Measurements from ENCODE around the gene PSKH1.

PSKH1 gene

DNA sequence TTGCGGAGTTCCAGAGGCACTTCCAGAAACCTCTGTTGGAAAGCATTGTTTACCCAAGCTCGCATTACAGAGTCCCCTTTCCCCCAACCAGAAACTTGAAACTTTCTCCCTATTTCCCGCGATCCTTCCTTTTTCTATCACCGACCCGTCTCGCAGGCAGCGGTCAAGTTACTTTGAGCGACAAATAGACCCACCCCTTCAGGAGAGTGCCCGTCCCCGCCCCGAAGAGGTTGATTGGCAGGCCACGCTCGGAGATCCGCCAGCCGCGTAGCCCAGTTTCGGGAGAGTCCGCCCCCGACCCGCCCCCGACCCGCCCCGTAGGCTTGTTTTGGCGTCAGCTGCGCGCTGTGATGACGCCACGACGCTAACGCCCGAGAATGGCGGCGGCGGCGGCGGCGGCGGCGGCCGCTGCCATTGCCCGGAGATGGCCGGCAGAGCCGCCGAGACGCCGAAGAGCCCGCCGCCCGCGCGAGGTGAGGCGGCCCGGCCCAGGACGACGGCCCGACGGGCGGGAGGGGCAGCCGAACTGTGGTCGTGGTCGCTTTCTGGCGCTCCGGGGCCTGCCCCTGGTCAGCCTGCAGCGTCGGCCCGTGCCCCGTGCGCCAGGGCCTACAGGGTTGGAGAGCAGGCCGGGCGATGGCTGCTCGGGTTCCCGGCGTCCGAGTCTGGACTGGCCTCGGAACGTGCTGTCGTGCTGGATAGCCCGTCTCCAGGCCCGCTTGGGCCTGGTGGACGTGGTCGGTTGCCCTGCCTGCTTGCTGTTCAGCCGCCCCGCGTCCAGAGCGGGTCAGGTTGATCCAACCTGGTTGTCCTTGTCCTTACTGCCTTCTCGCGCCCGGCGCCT lies at the start of gene PSKH1:
TSS of gene PSKH1 (plus strand) at position 356 of the 844 bp plus-strand sequence. CDS start 15,496 bp downstream, outside the sequence.
- in situ Hi-C loops (cut with MboI; ENCODE audit: low pct_unique_long_range_greater_than_20kb, low sequenced_read_pairs) = no loop called here
- peak; percentile 94 for DNase-seq

DNA sequence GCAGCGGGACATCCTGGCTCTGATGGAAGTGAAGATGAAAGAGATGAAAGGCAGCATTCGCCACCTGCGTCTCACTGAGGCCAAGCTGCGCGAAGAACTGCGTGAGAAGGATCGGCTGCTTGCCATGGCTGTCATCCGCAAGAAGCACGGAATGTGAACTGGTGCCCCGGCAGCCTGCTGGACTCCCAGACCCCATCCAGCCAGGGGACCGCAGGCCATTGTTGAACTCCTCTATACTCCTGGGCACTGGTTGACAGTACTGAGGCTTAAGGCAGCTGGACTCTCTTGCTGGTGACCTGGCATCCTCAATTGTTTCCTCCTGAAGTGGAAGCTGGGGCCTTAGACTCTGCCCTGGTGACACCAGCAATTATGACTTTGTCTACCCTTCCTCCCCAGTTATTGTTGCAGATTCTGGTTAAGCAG lies 49.7 kb upstream of the PSKH1 start:
- DNase-seq = no peak
- in situ Hi-C loops (cut with MboI; ENCODE audit: low pct_unique_long_range_greater_than_20kb, low sequenced_read_pairs) = no loop called here

DNA sequence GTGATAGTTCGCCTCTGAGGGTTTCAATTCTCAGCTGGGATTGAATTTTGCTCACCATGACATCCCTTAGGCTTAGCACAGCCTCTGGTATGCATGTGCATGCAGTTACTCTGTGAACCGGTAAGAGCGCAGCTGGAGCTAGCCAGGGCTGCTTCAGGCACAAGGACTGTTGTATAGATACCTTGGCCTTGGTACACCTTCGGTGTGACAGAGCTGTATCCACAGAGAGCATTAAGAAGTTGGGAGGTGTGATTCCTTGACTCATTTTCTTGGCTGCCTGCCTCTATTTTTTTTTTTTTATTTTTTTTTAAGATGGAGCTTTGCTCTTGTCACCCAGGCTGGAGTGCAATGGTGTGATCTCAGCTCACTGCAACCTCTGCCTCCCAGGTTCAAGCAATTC lies 48.6 kb upstream of the PSKH1 start:
- DNase-seq = no peak
- in situ Hi-C loops (cut with MboI; ENCODE audit: low pct_unique_long_range_greater_than_20kb, low sequenced_read_pairs) = no loop called here

DNA sequence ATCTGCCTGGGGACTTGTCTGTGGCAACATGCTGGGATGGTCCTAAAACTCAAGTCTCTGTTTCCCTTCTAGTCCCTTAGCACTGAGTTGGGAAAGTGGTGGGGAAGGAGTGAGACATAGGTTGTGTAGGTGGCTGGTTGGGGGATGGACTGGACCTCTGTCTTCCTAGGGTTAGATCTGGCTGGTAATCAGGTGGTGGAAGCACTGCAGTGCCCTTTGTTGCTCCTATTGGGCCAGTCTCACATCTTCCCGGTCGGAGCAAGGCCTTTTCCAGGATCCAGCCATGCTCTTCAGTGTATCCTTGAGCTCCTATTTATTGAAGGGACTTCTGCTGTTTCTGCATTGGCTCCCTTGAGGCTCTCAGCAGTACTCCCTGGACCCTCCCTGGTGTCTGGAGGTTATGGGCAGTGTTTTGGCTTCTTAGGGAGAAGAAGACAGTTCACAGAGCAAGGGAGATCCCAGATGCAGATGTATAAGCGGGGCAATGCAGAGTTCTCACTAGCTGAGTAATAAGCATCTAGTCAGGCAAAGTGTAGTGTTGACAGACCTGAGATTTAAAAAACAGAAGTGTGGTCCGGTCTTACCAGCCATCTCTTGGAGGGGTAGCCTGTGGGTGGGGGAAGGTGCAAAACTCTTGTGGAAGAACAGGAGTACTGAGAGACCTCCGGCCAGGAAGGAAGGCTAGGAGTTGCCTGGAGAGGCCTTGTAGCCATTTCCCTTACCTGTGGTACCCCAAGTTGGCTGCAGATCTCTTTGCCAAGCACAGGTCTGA lies 47.6 kb upstream of the PSKH1 start:
- in situ Hi-C loops (cut with MboI; ENCODE audit: low pct_unique_long_range_greater_than_20kb, low sequenced_read_pairs) = no loop called here
- DNase-seq = peak; percentile 33

DNA sequence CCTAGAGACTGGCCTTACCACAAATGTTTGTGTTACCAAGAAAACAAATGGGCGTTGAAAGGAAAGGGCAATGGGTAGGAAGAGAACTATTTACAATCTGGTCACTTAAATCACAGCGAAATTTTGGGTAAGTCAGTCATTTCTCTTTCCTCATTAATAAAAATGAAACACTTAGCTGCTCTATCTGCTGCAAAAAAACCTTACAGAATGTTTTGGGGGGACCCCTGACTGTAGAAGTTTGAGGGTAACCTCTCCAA lies 47.1 kb upstream of the PSKH1 start:
- in situ Hi-C loops (cut with MboI; ENCODE audit: low pct_unique_long_range_greater_than_20kb, low sequenced_read_pairs) = no loop called here
- peak; percentile 22 for DNase-seq

DNA sequence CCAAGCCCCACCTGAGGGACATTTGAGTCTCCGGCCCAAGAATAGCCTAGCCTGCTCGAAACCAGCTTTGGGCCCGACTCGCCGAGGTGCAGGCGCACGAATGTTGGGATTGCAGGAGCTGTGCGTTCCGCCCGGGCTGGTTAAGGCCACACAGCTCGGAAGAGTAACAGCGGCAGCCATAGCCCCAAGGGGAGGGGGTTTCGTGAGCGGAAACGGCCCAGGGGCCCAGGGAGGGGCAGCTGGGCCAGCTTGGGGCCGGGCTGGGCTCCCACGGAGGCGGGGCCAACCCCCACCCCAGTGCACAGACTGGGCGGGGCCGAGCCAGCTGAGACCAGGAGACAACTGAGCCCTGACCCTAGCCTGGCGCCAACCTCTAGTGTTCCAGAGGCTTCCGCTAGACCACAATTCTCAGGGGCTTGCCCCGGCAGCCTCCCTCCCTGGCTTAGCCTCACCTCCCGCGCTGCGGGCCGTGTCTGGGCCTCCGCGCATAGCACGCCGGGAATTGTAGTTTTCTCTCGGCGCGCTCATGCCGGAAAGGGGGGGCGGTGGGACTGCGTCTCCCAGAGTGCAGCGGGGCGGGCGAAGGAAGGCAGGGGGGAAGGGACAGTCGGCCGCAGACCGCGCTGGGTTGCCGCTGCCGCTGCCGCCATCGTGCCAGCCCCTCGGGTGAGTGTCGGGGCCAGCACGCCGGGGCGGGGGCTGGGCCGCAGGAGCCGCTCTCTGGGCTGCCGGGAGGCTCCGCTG lies 46.6 kb upstream of the PSKH1 start, which contains the start of gene NUTF2:
TSS of gene NUTF2 (plus strand) at position 614 of the 744 bp plus-strand sequence. CDS start 18,198 bp downstream, outside the sequence.
- in situ Hi-C loops (cut with MboI; ENCODE audit: low pct_unique_long_range_greater_than_20kb, low sequenced_read_pairs) = no loop called here

DNA sequence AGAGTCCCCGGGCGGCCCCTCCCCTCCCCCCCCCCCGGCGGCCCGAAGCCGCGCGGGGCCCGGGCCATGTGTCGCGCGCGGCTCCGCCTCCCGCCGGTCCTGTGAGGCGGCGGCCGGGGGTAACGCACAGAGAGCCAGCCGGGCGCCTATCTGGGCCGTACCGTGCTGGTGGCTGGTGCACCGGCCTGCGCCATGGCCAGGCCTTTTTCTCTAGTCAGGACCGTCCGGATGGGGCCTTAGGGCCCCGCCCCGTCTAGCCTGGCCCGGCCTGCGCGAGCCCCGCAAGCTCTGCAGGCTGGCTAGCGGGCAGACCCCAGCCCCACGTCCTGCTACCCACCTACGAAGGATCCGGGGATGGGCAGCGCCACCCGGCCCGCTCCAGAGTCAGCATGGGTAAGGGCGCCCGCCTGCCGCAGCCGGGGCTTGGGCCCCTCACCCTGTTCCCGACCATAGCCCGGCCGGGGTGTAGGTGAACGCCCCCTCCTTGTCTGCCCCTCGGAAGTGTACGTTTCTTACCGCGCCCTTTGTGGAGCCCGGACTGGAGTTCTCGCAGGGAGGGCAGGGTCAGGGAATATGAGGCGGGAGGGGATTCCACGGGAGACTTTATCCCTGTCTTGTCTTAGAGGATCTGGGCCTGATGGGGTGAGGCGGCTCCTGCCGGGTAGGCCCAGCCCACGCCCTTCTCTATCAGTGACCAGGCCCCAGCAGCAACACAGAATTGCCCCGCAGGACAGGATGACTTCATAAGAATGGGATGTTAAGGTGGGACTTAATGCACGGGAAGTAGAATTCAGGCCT lies 45.8 kb upstream of the PSKH1 start, which contains the start of gene CENPT:
TSS of gene CENPT (minus strand) at position 630 of the 798 bp plus-strand sequence. CDS start 13,834 bp downstream, outside the sequence.
- DNase-seq = peak; percentile 36
- in situ Hi-C loops (cut with MboI; ENCODE audit: low pct_unique_long_range_greater_than_20kb, low sequenced_read_pairs) = no loop called here

More for the DNA sequence above, 46.6 kb upstream of the PSKH1 start, which contains the start of gene NUTF2:
- peak; percentile 98 for DNase-seq

DNA sequence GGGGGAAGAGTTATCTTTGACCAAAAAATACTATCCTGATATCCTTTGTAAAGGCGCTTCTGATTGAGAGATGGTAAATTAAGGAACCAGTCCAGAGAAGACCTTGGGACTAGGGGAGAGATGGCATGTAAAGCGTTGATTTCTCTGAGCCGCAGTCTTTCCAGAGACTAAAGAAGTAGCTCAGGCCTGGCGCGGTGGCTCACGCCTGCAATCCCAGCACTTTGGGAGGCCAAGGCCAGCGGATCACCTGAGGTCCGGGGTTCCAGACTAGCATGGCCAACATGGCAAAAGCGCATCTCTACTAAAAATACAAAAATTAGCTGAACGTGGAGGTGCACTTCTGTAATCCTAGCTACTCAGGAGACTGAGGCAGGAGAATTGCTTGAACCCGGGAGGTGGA lies 44.9 kb upstream of the PSKH1 start:
- DNase-seq = no peak
- in situ Hi-C loops (cut with MboI; ENCODE audit: low pct_unique_long_range_greater_than_20kb, low sequenced_read_pairs) = no loop called here

DNA sequence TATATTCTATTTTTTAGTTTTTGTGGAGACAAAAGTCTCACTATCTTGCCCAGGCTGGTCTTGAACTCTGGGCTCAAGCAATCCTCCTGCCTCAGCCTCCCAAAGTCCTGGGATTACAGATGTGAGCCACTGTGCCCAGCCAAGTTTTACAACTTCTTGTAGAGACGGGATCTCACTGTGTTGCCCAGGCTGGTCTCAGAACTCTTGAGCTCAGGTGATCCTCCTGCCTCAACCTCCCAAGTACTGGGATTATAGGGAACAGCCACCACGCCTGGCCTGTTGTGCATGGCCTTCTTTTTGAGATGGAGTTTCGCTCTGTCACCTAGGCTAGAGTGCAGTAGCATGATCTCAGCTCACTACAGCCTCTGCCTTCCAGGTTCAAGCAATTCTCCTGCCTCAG lies 39.4 kb upstream of the PSKH1 start:
- in situ Hi-C loops (cut with MboI; ENCODE audit: low pct_unique_long_range_greater_than_20kb, low sequenced_read_pairs) = no loop called here
- DNase-seq = no peak

DNA sequence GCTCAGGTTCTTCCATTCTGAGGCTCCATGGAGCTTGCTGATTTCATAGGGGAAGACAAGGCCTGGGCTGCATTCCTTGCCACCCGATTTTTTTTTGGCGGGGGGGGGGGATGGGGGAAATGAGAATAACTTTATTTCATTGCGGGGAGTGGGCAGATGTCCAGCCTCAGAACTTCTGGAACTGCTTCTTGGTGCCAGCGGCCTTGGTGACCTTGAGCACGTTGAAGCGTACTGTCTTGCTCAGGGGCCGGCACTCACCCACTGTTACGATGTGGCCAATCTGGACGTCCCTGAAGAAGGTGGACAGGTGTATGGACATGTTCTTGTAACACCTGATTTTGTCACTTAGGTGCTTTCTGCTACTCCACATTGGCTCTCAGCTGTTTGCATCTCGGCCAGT lies 37.3 kb upstream of the PSKH1 start:
- no peak for DNase-seq
- in situ Hi-C loops (cut with MboI; ENCODE audit: low pct_unique_long_range_greater_than_20kb, low sequenced_read_pairs) = no loop called here

DNA sequence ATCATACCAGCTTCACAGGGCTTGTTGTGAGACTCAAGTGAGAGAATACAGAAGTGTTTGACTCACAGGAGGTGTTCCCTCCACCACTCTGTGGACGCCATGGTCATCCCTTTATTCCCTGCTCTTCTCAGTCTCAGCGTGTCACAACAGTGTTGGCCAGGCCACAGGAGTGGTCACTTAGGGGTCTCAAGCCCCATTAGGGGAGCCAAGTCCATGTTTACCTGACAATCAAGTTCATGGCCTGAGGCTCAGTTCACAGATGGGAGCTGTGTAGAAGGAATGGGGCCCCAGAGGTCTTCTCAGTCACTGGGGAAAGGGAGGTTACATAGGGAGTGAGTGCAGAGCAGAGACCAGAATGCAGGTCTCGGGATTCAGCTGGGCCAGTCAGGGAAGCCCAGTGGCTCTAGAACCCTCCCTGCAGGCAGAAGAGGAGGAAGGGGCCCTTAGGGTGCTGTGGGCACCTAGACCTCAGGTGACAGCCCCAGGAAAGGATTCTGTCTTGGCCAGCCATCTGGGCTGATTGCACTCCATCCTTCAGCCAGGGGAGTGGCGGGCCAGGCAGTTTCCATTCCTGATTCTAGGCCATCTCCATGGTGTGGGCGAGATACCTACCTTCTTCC lies 36.0 kb upstream of the PSKH1 start:
- in situ Hi-C loops (cut with MboI; ENCODE audit: low pct_unique_long_range_greater_than_20kb, low sequenced_read_pairs) = no loop called here
- no peak for DNase-seq

DNA sequence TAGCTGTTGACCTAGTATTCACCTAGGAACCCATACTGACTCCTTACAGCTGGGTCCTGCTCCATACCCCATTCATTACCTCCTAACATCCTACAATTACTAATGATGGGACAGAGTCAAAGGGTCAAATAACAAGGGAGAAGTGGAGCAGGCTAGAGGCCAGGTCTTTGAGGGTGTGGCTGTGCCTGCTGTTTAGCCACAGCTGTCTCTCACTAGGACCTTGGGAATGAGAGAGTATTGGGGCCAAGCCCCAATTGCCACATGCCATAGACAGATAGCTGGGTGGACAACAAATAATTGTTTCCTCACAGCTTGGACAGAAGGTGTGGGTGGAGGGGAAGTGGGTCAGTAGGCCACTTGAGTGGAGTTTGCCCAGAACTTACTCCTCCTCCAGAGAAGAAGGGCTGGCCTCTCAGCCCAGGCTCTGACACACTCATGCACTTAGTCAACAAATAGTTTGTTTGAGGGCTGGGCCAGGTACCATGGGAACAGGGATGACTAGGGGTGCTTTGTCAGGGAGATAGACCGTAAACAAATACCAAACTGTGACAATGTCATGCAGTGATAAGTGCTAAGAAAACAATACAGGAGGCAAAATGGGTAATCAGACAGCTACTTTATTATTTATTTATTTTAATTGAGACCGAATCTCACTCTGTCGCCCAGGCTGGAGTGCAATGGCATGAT lies 35.4 kb upstream of the PSKH1 start:
- DNase-seq = no peak
- in situ Hi-C loops (cut with MboI; ENCODE audit: low pct_unique_long_range_greater_than_20kb, low sequenced_read_pairs) = no loop called here

DNA sequence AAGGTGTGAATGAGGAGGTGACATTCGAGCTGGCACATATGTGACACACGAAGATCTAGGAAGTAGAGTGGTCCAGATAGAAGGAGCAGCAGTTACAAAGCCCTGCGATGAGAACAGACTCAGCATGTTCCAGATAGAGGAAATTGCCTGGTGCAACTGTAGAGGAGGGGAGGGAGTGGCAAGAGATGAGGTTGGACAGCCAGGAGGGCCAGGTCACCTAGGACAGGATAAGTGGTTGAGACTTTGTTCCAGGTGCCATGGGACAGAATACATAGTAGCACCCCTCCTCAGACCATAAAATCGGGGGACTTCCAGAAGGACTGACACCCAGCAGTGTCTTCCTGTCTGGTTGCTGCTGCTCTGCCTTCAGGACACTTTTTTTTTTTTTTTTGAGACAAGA lies 34.6 kb upstream of the PSKH1 start:
- in situ Hi-C loops (cut with MboI; ENCODE audit: low pct_unique_long_range_greater_than_20kb, low sequenced_read_pairs) = no loop called here
- no peak for DNase-seq

DNA sequence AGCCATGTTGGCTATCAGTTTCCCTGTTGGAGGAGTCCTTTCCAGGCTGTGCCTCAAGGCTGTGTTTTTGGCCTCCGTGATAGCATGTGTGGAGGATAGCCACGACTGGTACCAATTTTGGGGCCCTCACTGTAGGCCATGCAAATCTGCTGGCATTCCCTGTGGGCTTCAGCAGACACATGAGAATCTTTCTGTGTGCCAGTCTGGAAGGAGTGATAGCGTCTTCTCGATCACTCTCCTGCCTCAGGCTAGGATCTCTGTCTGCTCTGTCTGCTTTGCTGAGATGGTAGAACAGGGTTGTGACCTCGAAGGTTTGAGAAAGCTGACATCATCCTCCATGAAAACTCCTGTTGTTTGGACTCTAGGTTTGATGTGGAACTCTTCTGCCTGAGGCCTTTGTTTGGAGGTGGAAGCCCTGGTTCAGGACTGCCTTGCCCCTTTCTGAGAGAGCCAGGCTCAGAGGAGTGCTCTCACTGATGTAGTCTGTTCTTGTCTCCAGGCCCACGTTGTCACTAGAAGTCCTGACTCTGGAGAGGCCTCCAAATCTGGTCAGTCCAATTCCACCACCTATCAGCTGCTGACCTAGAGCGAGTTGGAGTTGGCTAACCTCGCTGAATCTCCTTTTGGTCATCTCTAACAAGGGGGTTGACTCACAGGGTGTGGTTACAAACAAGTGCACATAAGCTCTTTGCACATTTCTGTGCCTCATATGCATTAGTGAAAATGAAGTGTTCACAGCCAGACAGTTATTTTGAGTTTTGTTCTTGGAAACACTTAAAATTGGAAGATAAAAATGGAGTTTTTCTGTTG lies 32.3 kb upstream of the PSKH1 start:
- DNase-seq = no peak
- in situ Hi-C loops (cut with MboI; ENCODE audit: low pct_unique_long_range_greater_than_20kb, low sequenced_read_pairs) = no loop called here

DNA sequence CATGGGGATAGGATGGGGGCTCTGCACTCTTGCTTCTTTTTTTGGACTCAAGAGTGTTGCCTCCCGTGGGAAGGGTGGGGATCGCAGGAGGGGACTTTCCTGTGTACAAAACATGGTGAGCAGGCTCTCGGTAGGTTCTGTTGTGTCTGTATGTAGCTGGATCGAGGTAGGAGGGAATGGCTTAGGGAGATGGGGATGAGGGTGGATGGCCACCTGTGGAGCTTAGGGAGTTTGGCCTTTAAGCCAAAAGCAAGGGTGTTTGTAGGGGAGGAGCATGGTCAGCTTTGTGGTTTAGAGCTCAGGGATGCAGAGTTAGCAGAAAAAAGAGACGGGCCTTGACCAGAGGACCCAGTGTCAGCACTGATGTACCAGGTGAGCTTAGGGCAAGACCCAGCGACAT lies 31.2 kb upstream of the PSKH1 start:
- no peak for DNase-seq
- in situ Hi-C loops (cut with MboI; ENCODE audit: low pct_unique_long_range_greater_than_20kb, low sequenced_read_pairs) = no loop called here

DNA sequence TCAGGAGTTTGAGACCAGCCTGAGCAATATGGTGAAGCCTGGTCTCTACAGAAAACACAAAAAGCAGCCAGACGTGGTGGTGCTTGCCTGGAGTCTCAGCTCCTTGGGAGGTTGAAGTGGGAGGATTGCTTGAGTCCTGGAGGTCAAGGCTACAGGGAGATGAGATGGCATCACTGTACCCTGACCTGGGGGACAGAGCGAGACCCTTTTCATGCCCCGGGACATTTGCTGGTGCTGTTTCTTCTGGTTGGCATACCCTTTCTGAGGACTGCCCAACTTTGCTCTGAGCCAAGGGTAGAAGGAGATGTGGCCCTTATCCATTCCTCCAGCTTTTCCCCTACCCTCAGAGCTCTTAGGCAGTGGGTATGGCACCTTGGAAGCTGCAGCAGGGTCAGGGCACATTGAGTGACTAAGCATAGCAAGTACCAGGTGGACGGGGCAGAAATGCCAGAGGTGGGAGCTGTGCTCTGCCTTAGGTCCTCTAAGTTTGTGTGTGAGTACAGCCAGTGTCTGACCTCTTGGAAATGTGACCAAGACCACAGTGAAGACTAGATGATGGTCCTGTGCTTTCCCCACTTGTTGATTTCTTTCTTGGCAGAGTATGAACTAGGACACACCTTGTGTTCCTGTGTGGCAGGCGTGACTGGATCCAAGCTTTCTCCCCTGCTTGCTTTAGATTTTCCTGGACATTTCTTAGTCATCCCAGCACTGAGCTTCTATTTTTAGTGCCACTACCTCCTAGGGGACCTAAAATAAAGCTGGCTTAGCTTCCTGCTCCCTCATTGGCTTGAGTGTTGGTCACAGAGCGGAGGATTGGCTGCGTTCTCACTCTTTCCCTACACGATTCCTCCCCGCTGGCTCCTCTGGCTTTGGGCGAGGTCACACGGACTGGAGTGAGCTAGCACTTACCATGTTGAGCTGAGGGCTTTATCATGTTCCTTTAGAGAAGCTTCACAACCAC lies 30.2 kb upstream of the PSKH1 start:
- in situ Hi-C loops (cut with MboI; ENCODE audit: low pct_unique_long_range_greater_than_20kb, low sequenced_read_pairs) = no loop called here
- DNase-seq = no peak

Data from KBM-7 (cell line).